GM18511 (cell line): ENCODE data around the gene KCMF1.

ENCODE experiments used
- ATAC-seq: cut with Tn5 transposase; IDR thresholded peaks from one replicate; pipeline ENCODE4 v1.9.1; 2021; ENCODE audit warnings: mild to moderate bottlenecking, moderate library complexity; ENCODE audit not compliant: unreplicated experiment

The KCMF1 gene

DNA sequence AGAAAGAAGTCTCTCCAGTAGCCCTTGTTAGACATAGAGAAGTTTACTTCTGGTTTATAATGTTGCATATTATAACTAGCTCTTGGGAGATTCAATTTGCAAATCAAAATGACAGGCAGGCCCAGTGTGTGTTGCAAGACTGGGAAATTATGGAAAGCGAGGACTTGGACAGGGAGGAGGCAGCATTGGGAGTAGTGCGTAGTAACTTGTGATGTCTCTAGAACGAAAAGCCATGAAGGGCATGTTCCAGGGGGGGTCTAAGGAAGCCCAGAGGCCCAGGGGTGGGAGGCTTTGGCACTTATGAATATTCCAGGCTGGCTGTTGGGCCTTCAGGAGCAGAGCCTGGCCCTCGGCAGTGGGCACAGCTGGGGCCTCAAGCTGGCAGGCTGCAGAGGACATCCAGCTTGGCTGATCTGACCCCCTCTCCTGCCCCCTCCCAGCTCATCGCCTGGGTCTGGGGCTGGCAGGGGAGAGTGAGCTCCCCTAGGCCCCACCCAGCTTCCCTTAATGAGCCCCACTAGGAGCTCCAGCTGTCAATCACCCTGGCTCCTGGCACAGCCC lies 107.0 kb downstream of the KCMF1 start:
- ATAC-seq, result no peak

- ATAC-seq, result no peak
These were observed 107.6 kb downstream of the KCMF1 start for GRCh38 chr2:85078536-85078935.

- ATAC-seq, result no peak
These were observed 112.1 kb downstream of the KCMF1 start for GRCh38 chr2:85083092-85083491.

- no peak for ATAC-seq
These were observed 114.6 kb downstream of the KCMF1 start for GRCh38 chr2:85085563-85085962.

- ATAC-seq, result no peak
These were observed 116.6 kb downstream of the KCMF1 start for GRCh38 chr2:85087541-85087940.

DNA sequence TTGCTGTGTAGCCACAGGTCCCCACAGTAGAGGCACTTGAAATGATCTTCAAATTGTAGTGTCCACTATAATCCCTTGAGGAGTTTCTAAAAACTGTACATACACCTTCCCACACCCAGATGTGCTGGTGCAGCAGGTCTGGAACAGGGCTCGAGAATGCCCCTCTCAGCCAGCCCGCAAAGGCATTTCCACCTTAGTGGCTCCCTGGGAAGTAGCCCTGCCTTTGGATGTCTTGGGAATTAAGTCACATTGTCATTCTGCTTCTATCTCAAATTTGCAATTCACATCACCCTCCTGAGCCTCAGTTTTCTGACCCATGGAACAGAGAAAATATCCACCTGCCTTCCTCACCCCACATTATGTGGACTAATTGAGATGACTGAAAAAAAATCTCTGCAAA lies 118.0 kb downstream of the KCMF1 start:
- no peak for ATAC-seq

DNA sequence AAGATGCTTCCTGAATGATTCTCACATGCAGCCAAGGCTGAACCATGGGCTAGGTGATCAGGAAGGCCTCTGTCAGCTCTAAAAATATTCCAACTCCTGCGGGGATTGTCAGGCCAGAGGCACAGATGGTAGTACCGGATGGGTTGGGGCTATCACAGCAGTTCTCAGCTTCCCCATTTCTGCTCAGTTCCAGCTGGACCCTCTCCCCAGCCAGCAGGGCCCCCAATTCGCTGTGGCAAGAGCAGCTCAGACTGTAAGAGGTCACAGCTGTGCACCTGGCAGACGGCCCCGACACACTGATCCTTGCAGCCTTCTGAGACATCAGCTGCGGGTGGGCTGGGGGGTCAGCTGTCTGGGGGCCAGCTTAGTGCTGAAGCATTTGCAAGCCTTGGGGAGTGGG lies 118.6 kb downstream of the KCMF1 start:
- ATAC-seq, result no peak

DNA sequence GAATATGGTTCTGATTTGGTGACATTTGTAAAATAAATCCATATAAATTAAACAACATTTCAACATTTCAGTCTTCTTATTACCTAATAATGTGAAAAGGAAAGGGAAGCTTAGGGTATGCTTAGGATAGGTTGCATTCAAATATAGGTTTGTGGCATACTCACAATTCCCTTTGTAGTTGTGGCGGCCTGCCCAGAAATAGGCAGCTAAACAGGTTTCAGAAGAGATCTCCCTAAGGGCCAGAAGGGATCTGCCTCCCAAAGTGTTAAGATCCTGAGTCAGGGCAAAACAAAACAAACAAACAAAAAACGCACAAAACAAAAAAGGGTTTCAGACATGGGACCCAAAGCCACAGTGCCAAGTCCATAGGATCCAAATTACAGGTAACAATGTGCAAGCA lies 120.9 kb downstream of the KCMF1 start:
- ATAC-seq, result no peak

DNA sequence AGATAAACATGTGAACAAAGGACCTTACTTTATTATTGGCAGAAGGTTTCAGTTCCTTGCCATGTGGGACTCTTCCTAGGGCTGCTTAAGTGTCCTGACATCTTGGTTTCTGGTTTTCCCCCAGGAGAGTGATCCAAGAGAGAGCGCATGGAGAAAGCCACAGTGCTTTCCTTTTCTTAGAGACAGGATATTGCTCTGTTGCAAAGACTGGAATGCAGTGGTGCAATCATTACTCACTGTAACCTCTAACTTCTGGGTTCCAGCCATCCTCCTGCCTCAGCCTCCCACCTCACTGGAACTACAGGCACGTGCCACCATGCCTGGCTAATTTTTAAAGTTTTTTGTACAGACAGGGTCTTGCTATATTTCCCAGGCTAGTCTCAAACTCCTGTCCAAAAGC lies 124.1 kb downstream of the KCMF1 start:
- ATAC-seq, result no peak

- ATAC-seq, result no peak
These were observed 125.7 kb downstream of the KCMF1 start for GRCh38 chr2:85096616-85097015.

- no peak for ATAC-seq
These were observed 133.3 kb downstream of the KCMF1 start for GRCh38 chr2:85104228-85104627.

- no peak for ATAC-seq
These were observed 135.7 kb downstream of the KCMF1 start for GRCh38 chr2:85106489-85107180.
